ENCODE data around the gene WDFY4.

GRCh38 chr10:48684792-48685623 is at the start of gene WDFY4:
- no peak for TF ChIP-seq CTCF (IDR thresholded peaks at IDR 0.05)
- peak in 1 of 4 donors; percentile 62 for TF ChIP-seq POLR2A (IDR thresholded peaks at IDR 0.05)
- no peak for TF ChIP-seq EP300 (IDR thresholded peaks at IDR 0.05)
